ENCODE data around the gene PAPPA2. TPM values are rescaled to one million over a fixed set of nuclear protein-coding genes. Genes with fewer than 3 reads are reported as not detected.

The PAPPA2 gene
- total and polyA plus RNA-seq, 9 of the 15 experiments (the other 6 are each of a cell fraction or from before 2014, with no cell fraction given), result 0.01 to 0.15 (median 0.05) TPM; not detected in 2

GRCh38 chr1:176773038-176773437, 310.1 kb downstream of the PAPPA2 start (continued):
- TF ChIP-seq, protein P1, sequence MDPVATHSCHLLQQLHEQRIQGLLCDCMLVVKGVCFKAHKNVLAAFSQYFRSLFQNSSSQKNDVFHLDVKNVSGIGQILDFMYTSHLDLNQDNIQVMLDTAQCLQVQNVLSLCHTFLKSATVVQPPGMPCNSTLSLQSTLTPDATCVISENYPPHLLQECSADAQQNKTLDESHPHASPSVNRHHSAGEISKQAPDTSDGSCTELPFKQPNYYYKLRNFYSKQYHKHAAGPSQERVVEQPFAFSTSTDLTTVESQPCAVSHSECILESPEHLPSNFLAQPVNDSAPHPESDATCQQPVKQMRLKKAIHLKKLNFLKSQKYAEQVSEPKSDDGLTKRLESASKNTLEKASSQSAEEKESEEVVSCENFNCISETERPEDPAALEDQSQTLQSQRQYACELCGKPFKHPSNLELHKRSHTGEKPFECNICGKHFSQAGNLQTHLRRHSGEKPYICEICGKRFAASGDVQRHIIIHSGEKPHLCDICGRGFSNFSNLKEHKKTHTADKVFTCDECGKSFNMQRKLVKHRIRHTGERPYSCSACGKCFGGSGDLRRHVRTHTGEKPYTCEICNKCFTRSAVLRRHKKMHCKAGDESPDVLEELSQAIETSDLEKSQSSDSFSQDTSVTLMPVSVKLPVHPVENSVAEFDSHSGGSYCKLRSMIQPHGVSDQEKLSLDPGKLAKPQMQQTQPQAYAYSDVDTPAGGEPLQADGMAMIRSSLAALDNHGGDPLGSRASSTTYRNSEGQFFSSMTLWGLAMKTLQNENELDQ (CRISPR knock-in tag; IDR thresholded peaks at IDR 0.05; ENCODE audit: borderline replicate concordance), result no peak
- TF ChIP-seq KLF10 (CRISPR knock-in tag; IDR thresholded peaks at IDR 0.05), result no peak
- no peak for TF ChIP-seq ELF4 (CRISPR knock-in tag; IDR thresholded peaks at IDR 0.05)
- TF ChIP-seq, protein P2, sequence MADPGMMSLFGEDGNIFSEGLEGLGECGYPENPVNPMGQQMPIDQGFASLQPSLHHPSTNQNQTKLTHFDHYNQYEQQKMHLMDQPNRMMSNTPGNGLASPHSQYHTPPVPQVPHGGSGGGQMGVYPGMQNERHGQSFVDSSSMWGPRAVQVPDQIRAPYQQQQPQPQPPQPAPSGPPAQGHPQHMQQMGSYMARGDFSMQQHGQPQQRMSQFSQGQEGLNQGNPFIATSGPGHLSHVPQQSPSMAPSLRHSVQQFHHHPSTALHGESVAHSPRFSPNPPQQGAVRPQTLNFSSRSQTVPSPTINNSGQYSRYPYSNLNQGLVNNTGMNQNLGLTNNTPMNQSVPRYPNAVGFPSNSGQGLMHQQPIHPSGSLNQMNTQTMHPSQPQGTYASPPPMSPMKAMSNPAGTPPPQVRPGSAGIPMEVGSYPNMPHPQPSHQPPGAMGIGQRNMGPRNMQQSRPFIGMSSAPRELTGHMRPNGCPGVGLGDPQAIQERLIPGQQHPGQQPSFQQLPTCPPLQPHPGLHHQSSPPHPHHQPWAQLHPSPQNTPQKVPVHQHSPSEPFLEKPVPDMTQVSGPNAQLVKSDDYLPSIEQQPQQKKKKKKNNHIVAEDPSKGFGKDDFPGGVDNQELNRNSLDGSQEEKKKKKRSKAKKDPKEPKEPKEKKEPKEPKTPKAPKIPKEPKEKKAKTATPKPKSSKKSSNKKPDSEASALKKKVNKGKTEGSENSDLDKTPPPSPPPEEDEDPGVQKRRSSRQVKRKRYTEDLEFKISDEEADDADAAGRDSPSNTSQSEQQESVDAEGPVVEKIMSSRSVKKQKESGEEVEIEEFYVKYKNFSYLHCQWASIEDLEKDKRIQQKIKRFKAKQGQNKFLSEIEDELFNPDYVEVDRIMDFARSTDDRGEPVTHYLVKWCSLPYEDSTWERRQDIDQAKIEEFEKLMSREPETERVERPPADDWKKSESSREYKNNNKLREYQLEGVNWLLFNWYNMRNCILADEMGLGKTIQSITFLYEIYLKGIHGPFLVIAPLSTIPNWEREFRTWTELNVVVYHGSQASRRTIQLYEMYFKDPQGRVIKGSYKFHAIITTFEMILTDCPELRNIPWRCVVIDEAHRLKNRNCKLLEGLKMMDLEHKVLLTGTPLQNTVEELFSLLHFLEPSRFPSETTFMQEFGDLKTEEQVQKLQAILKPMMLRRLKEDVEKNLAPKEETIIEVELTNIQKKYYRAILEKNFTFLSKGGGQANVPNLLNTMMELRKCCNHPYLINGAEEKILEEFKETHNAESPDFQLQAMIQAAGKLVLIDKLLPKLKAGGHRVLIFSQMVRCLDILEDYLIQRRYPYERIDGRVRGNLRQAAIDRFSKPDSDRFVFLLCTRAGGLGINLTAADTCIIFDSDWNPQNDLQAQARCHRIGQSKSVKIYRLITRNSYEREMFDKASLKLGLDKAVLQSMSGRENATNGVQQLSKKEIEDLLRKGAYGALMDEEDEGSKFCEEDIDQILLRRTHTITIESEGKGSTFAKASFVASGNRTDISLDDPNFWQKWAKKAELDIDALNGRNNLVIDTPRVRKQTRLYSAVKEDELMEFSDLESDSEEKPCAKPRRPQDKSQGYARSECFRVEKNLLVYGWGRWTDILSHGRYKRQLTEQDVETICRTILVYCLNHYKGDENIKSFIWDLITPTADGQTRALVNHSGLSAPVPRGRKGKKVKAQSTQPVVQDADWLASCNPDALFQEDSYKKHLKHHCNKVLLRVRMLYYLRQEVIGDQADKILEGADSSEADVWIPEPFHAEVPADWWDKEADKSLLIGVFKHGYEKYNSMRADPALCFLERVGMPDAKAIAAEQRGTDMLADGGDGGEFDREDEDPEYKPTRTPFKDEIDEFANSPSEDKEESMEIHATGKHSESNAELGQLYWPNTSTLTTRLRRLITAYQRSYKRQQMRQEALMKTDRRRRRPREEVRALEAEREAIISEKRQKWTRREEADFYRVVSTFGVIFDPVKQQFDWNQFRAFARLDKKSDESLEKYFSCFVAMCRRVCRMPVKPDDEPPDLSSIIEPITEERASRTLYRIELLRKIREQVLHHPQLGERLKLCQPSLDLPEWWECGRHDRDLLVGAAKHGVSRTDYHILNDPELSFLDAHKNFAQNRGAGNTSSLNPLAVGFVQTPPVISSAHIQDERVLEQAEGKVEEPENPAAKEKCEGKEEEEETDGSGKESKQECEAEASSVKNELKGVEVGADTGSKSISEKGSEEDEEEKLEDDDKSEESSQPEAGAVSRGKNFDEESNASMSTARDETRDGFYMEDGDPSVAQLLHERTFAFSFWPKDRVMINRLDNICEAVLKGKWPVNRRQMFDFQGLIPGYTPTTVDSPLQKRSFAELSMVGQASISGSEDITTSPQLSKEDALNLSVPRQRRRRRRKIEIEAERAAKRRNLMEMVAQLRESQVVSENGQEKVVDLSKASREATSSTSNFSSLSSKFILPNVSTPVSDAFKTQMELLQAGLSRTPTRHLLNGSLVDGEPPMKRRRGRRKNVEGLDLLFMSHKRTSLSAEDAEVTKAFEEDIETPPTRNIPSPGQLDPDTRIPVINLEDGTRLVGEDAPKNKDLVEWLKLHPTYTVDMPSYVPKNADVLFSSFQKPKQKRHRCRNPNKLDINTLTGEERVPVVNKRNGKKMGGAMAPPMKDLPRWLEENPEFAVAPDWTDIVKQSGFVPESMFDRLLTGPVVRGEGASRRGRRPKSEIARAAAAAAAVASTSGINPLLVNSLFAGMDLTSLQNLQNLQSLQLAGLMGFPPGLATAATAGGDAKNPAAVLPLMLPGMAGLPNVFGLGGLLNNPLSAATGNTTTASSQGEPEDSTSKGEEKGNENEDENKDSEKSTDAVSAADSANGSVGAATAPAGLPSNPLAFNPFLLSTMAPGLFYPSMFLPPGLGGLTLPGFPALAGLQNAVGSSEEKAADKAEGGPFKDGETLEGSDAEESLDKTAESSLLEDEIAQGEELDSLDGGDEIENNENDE (IDR thresholded peaks at IDR 0.05; ENCODE audit: low read depth, low read length), result no peak
- no peak for TF ChIP-seq ZNF407 (IDR thresholded peaks at IDR 0.05; ENCODE audit: low read depth)
- TF ChIP-seq ELF2 (CRISPR knock-in tag; IDR thresholded peaks at IDR 0.05), result no peak
